Measurements from ENCODE around the gene LRRC66.
A peak's percentile ranks its signal among the peaks of the same experiment; 100 is the strongest.

Gene LRRC66

DNA sequence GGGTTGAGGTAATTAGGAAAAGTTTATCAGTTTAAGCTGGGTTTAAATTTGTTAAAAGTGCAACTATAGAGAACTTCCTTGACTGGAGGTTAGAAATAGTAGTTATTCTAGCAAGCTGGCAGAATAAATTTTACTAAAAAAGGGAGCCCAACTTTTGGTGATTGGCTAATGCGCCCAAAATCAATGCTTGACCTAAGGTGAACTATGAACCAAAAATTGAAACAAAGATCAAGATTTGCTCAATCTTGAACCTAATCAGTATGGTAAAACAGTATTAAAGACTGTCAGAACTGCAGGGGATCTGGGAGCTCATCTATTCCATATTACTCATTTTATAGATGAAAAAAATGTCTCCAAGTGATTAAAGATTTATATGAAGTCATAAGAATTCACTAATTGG, 24.9 kb upstream of the LRRC66 start:
- Histone ChIP-seq H3K9me3 (ENCODE audit: control insufficient read depth, low read length) (no peaks in the 10 kb centered on the region), H3K36me3 (ENCODE audit: control insufficient read depth, insufficient read depth, low read length) (no peaks in the 10 kb centered on the region), H3K4me1 (ENCODE audit: control insufficient read depth, insufficient read depth, low read length, poor library complexity, severe bottlenecking) (no peaks in the 10 kb centered on the region), H3K4me3 (ENCODE audit: extremely low read depth, insufficient read depth, low read length, poor library complexity, severe bottlenecking) (no peak overlapping the region), H3K27ac (ENCODE audit: low read depth, low read length, severe bottlenecking) (no peak overlapping the region)
- 100% methylated on average over 1 of the region's 1 CpG; no CpG with 5 or more reads in 1 of the 2 experiments for WGBS, 2 experiments (ENCODE audit: insufficient coverage in 2 of 2)

GRCh38 chr4:52038103-52038912, 18.1 kb upstream of the LRRC66 start, which contains the start of gene SGCB:
SGCB (minus strand) TSS chr4:52038299; CDS start chr4:52038259, 40 bp downstream.
- peaks cover 3% of the 10 kb centered on the region for H3K4me1 ChIP-seq (ENCODE audit: control insufficient read depth, insufficient read depth, low read length, poor library complexity, severe bottlenecking)
- peak within 1 kb of the TSS; percentile 45 for H3K27ac ChIP-seq (ENCODE audit: low read depth, low read length, severe bottlenecking)
- H3K9me3 ChIP-seq (ENCODE audit: control insufficient read depth, low read length): no peaks in the 10 kb centered on the region
- WGBS, 2 experiments (ENCODE audit: insufficient coverage in 2 of 2): 5 to 12% methylated on average over 44 of the region's 70 CpGs
- H3K36me3 ChIP-seq (ENCODE audit: control insufficient read depth, insufficient read depth, low read length): peaks cover 17% of the 10 kb centered on the region
- peak within 1 kb of the TSS; percentile 64 for H3K4me3 ChIP-seq (ENCODE audit: extremely low read depth, insufficient read depth, low read length, poor library complexity, severe bottlenecking)

DNA sequence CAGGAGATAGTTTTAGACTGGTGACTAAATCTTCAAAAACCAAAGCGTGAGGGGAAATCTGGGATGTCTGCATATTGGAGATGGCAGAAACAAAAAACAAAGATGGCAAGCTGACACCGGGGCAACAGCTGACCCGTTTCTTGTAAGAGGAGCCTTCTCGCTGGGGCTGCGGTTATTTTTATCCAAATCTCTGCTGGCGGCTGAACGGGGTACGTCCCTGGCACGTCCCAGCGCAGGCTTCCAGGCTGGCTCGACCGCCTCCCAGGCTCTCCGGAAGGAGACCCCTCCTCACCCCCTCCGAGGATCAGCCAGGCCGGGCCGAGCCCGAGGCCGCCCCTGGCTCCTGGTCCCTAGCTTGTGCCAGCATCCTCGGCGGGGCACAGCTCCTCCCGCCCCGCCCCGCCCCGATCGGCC, 17.5 kb upstream of the LRRC66 start:
- H3K4me3 ChIP-seq (ENCODE audit: extremely low read depth, insufficient read depth, low read length, poor library complexity, severe bottlenecking): peak overlapping the region; percentile 64
- WGBS, 2 experiments (ENCODE audit: insufficient coverage in 2 of 2): 2% methylated on average over 11 to 18 of the region's 25 CpGs
- no peaks in the 10 kb centered on the region for H3K9me3 ChIP-seq (ENCODE audit: control insufficient read depth, low read length)
- H3K4me1 ChIP-seq (ENCODE audit: control insufficient read depth, insufficient read depth, low read length, poor library complexity, severe bottlenecking): peaks cover 3% of the 10 kb centered on the region
- H3K27ac ChIP-seq (ENCODE audit: low read depth, low read length, severe bottlenecking): peak overlapping the region; percentile 16
- peaks cover 19% of the 10 kb centered on the region for H3K36me3 ChIP-seq (ENCODE audit: control insufficient read depth, insufficient read depth, low read length)

GRCh38 chr4:52036886-52037530, 16.8 kb upstream of the LRRC66 start:
- 100% methylated on average over 2 of the region's 7 CpGs for WGBS, 2 experiments (ENCODE audit: insufficient coverage in 2 of 2)
- Histone ChIP-seq H3K9me3 (ENCODE audit: control insufficient read depth, low read length) (no peaks in the 10 kb centered on the region), H3K4me1 (ENCODE audit: control insufficient read depth, insufficient read depth, low read length, poor library complexity, severe bottlenecking) (peaks cover 3% of the 10 kb centered on the region), H3K27ac (ENCODE audit: low read depth, low read length, severe bottlenecking) (no peak overlapping the region), H3K4me3 (ENCODE audit: extremely low read depth, insufficient read depth, low read length, poor library complexity, severe bottlenecking) (peak overlapping the region; percentile 64), H3K36me3 (ENCODE audit: control insufficient read depth, insufficient read depth, low read length) (peaks cover 22% of the 10 kb centered on the region)

DNA sequence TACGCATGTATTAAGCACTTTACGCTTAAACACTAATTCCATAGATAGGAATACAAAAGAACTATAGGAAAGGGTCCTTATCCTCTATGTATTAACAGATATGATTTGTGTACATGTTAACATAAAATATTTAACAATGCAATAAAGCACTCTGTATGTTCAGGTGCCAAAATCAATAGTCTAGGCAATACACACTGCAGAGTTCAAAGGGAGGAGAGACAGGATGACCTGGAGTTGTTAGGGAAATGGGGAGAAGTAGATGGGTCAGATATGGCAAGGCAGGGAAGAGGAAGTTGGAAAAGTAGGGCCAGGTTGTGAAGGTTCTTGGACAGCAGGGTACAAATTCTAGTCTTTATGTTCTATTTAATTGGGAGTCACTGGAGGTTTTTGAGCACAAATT, 15.0 kb upstream of the LRRC66 start:
- H3K4me1 ChIP-seq (ENCODE audit: control insufficient read depth, insufficient read depth, low read length, poor library complexity, severe bottlenecking): peaks cover 3% of the 10 kb centered on the region
- WGBS, 2 experiments (ENCODE audit: insufficient coverage in 2 of 2): no CpG with 5 or more reads among the region's 2 CpGs
- H3K9me3 ChIP-seq (ENCODE audit: control insufficient read depth, low read length): no peaks in the 10 kb centered on the region
- no peak overlapping the region for H3K4me3 ChIP-seq (ENCODE audit: extremely low read depth, insufficient read depth, low read length, poor library complexity, severe bottlenecking)
- H3K27ac ChIP-seq (ENCODE audit: low read depth, low read length, severe bottlenecking): no peak overlapping the region
- peaks cover 33% of the 10 kb centered on the region for H3K36me3 ChIP-seq (ENCODE audit: control insufficient read depth, insufficient read depth, low read length)

- no peaks in the 10 kb centered on the region for H3K9me3 ChIP-seq (ENCODE audit: control insufficient read depth, low read length)
- H3K27ac ChIP-seq (ENCODE audit: low read depth, low read length, severe bottlenecking): no peak overlapping the region
- no CpG with 5 or more reads among the region's 1 CpG for WGBS, 2 experiments (ENCODE audit: insufficient coverage in 2 of 2)
- peaks cover 49% of the 10 kb centered on the region for H3K36me3 ChIP-seq (ENCODE audit: control insufficient read depth, insufficient read depth, low read length)
- no peak overlapping the region for H3K4me3 ChIP-seq (ENCODE audit: extremely low read depth, insufficient read depth, low read length, poor library complexity, severe bottlenecking)
- peaks cover 3% of the 10 kb centered on the region for H3K4me1 ChIP-seq (ENCODE audit: control insufficient read depth, insufficient read depth, low read length, poor library complexity, severe bottlenecking)
Measured at GRCh38 chr4:52032005-52032404, 11.8 kb upstream of the LRRC66 start.

- H3K36me3 ChIP-seq (ENCODE audit: control insufficient read depth, insufficient read depth, low read length): peaks cover 62% of the 10 kb centered on the region
- H3K27ac ChIP-seq (ENCODE audit: low read depth, low read length, severe bottlenecking): no peak overlapping the region
- no peaks in the 10 kb centered on the region for H3K9me3 ChIP-seq (ENCODE audit: control insufficient read depth, low read length)
- no peak overlapping the region for H3K4me3 ChIP-seq (ENCODE audit: extremely low read depth, insufficient read depth, low read length, poor library complexity, severe bottlenecking)
- no CpG with 5 or more reads among the region's 1 CpG for WGBS, 2 experiments (ENCODE audit: insufficient coverage in 2 of 2)
- H3K4me1 ChIP-seq (ENCODE audit: control insufficient read depth, insufficient read depth, low read length, poor library complexity, severe bottlenecking): no peaks in the 10 kb centered on the region
Measured at GRCh38 chr4:52028970-52029369, 8.8 kb upstream of the LRRC66 start.

DNA sequence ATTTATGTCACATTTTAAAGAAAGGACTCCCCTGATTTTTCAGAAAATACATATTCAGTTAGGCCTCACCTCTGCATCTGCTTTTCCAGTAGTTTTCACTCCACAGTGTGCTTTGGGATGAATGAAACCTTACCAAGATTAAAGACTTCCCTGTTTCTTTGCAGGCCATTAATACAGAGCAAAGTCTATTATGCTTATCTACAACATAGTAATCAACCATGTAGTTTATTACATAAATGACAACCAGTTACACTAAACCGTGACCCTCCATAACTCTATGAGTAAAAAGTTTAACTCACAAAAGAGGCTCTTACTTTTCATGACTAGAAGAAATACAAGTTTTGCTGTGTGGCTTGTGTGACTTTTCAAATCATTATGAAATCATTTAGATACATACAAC, 2.3 kb downstream of the LRRC66 start:
- no peak overlapping the region for H3K4me3 ChIP-seq (ENCODE audit: extremely low read depth, insufficient read depth, low read length, poor library complexity, severe bottlenecking)
- no peak overlapping the region for H3K27ac ChIP-seq (ENCODE audit: low read depth, low read length, severe bottlenecking)
- H3K36me3 ChIP-seq (ENCODE audit: control insufficient read depth, insufficient read depth, low read length): peaks cover 12% of the 10 kb centered on the region
- no CpG with 5 or more reads among the region's 1 CpG for WGBS, 2 experiments (ENCODE audit: insufficient coverage in 2 of 2)
- no peaks in the 10 kb centered on the region for H3K9me3 ChIP-seq (ENCODE audit: control insufficient read depth, low read length)
- H3K4me1 ChIP-seq (ENCODE audit: control insufficient read depth, insufficient read depth, low read length, poor library complexity, severe bottlenecking): no peaks in the 10 kb centered on the region

- Histone ChIP-seq H3K4me3 (ENCODE audit: extremely low read depth, insufficient read depth, low read length, poor library complexity, severe bottlenecking) (no peak overlapping the region), H3K4me1 (ENCODE audit: control insufficient read depth, insufficient read depth, low read length, poor library complexity, severe bottlenecking) (no peaks in the 10 kb centered on the region), H3K36me3 (ENCODE audit: control insufficient read depth, insufficient read depth, low read length) (peaks cover 5% of the 10 kb centered on the region), H3K9me3 (ENCODE audit: control insufficient read depth, low read length) (no peaks in the 10 kb centered on the region), H3K27ac (ENCODE audit: low read depth, low read length, severe bottlenecking) (no peak overlapping the region)
- 77 to 86% methylated on average over 1 to 2 of the region's 3 CpGs for WGBS, 2 experiments (ENCODE audit: insufficient coverage in 2 of 2)
Measured at GRCh38 chr4:52016981-52017380, 3.2 kb downstream of the LRRC66 start.

GRCh38 chr4:52015366-52015765, 4.8 kb downstream of the LRRC66 start:
- Histone ChIP-seq H3K27ac (ENCODE audit: low read depth, low read length, severe bottlenecking) (no peak overlapping the region), H3K4me3 (ENCODE audit: extremely low read depth, insufficient read depth, low read length, poor library complexity, severe bottlenecking) (no peak overlapping the region), H3K36me3 (ENCODE audit: control insufficient read depth, insufficient read depth, low read length) (no peaks in the 10 kb centered on the region), H3K4me1 (ENCODE audit: control insufficient read depth, insufficient read depth, low read length, poor library complexity, severe bottlenecking) (no peaks in the 10 kb centered on the region), H3K9me3 (ENCODE audit: control insufficient read depth, low read length) (no peaks in the 10 kb centered on the region)
- 76 to 100% methylated on average over 3 to 5 of the region's 7 CpGs for whole genome bisulfite sequencing, 2 experiments (ENCODE audit: insufficient coverage in 2 of 2)

DNA sequence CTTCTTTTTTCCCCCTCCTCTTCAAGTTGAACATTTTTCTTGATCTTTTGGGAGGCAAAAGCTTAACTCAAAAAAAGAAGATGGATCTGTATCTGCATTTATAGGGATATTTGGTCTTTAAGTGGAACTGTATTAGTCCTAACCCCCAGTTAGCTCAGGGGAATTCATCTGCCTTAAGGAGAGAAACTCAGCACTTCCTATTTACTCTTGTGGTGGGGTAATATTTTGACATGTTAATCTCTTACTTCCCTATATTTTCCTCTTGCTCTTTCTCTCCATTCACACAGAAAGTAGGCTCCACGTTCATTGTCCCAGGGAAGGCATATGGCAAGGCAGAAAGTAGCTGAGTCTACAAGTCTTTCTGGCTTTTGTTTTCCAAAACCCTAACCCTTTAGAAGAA, 5.3 kb downstream of the LRRC66 start:
- WGBS, 2 experiments (ENCODE audit: insufficient coverage in 2 of 2): no CpG with 5 or more reads among the region's 1 CpG
- Histone ChIP-seq H3K36me3 (ENCODE audit: control insufficient read depth, insufficient read depth, low read length) (no peaks in the 10 kb centered on the region), H3K4me3 (ENCODE audit: extremely low read depth, insufficient read depth, low read length, poor library complexity, severe bottlenecking) (no peak overlapping the region), H3K9me3 (ENCODE audit: control insufficient read depth, low read length) (no peaks in the 10 kb centered on the region), H3K27ac (ENCODE audit: low read depth, low read length, severe bottlenecking) (no peak overlapping the region), H3K4me1 (ENCODE audit: control insufficient read depth, insufficient read depth, low read length, poor library complexity, severe bottlenecking) (no peaks in the 10 kb centered on the region)

Measured in mesodermal cell (in vitro differentiated cells).